OCI-LY3 (cell line): ENCODE measurements around the gene AKR1C8.

Experiments
- EZH2phosphoT487 ChIP-seq: fragments of 200-600 bp; shearing (Covaris generic); IDR thresholded peaks from 2 replicates; pipeline ENCODE4 v1.6.1; 2018; ENCODE audit warnings: antibody characterized with exemption, mixed run types, low read depth
- TF ChIP-seq, protein P1 (sequence below): fragments of 200-600, 300-600 bp; sonication (generic); IDR thresholded peaks from 2 replicates; pipeline ENCODE4 v1.5.1; 2014; ENCODE audit warnings: antibody characterized with exemption, low read length, low read depth

DNA sequence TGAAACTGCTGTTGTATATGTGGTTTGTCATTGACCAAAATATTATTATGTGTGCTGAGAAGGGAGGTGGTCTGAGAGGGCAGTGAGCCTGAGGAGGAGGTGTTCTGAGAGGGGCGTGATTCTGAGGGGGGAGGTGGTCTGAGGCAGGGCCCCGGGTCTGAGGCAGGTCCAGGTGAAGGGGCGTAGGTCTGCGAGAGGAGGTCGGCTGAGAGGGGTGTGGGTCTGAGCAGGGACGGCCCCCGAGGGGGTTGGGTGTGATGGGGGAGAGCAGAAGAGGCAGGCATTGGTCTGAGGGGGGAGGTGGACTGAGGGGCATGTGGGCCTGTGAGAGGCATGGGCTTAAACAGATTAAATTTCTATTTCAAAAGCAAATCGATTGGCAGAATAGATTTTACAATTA lies 44.1 kb upstream of the AKR1C8 start:
- TF ChIP-seq, protein P1, sequence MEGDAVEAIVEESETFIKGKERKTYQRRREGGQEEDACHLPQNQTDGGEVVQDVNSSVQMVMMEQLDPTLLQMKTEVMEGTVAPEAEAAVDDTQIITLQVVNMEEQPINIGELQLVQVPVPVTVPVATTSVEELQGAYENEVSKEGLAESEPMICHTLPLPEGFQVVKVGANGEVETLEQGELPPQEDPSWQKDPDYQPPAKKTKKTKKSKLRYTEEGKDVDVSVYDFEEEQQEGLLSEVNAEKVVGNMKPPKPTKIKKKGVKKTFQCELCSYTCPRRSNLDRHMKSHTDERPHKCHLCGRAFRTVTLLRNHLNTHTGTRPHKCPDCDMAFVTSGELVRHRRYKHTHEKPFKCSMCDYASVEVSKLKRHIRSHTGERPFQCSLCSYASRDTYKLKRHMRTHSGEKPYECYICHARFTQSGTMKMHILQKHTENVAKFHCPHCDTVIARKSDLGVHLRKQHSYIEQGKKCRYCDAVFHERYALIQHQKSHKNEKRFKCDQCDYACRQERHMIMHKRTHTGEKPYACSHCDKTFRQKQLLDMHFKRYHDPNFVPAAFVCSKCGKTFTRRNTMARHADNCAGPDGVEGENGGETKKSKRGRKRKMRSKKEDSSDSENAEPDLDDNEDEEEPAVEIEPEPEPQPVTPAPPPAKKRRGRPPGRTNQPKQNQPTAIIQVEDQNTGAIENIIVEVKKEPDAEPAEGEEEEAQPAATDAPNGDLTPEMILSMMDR: no peak
- no peak for TF ChIP-seq EZH2phosphoT487
